CD1c-positive myeloid dendritic cell (primary cell): ENCODE data around the gene HAPLN2.
"Not testable (repeated sequence)": the region's sequence is repeated elsewhere in the genome, so short reads cannot be mapped to it uniquely, and the experiment has no call there.

Source experiments
- DNase-seq: peaks from one replicate; pipeline ENCODE4 v3.0.0-alpha.2; 2016; ENCODE audit errors: extremely low spot score

HAPLN2 gene

GRCh38 chr1:156618853-156619581 is at the start of gene HAPLN2:
Gene HAPLN2, plus strand, starts transcription at chr1:156619415. Its CDS starts 4,076 bp downstream, at chr1:156623491.
- DNase-seq, result no peak

GRCh38 chr1:156571261-156571852 is 47.9 kb upstream of the HAPLN2 start:
- DNase-seq, result peak; percentile 82

- DNase-seq, result peak; percentile 93
Measured at GRCh38 chr1:156571919-156572662, 47.1 kb upstream of the HAPLN2 start, which contains the start of gene IQGAP3. Gene IQGAP3, minus strand, starts transcription at chr1:156572565. Its CDS starts 36 bp downstream, at chr1:156572529.

GRCh38 chr1:156572663-156573018 is 46.6 kb upstream of the HAPLN2 start:
- DNase-seq, result no peak

- no peak for DNase-seq
Measured at GRCh38 chr1:156574039-156574633, 45.1 kb upstream of the HAPLN2 start.

- no peak for DNase-seq
Measured at GRCh38 chr1:156577550-156577949, 41.7 kb upstream of the HAPLN2 start.

GRCh38 chr1:156578055-156578454 is 41.2 kb upstream of the HAPLN2 start:
- no peak for DNase-seq

GRCh38 chr1:156579472-156579871 is 39.7 kb upstream of the HAPLN2 start, which contains the start of gene TTC24:
Gene TTC24, plus strand, starts transcription at chr1:156579723. Its CDS starts 1,642 bp downstream, at chr1:156581365.
- no peak for DNase-seq

GRCh38 chr1:156581661-156582387 is 37.4 kb upstream of the HAPLN2 start:
- peak; percentile 17 for DNase-seq

GRCh38 chr1:156582388-156583017 is 36.7 kb upstream of the HAPLN2 start:
- DNase-seq, result no peak

- DNase-seq, result peak; percentile 85
Measured at GRCh38 chr1:156583821-156584622, 35.2 kb upstream of the HAPLN2 start.

- no peak for DNase-seq
Measured at GRCh38 chr1:156584813-156585212, 34.4 kb upstream of the HAPLN2 start.

GRCh38 chr1:156586323-156586722 is 32.9 kb upstream of the HAPLN2 start:
- DNase-seq, result no peak

GRCh38 chr1:156586892-156587477 is 32.2 kb upstream of the HAPLN2 start:
- DNase-seq, result no peak

GRCh38 chr1:156587927-156588326 is 31.3 kb upstream of the HAPLN2 start:
- DNase-seq, result not testable (repeated sequence)

GRCh38 chr1:156589546-156589945 is 29.7 kb upstream of the HAPLN2 start:
- DNase-seq, result no peak

GRCh38 chr1:156590326-156591180 is 28.7 kb upstream of the HAPLN2 start:
- no peak for DNase-seq

GRCh38 chr1:156591181-156591431 is 28.1 kb upstream of the HAPLN2 start:
- no peak for DNase-seq
